Measurements from ENCODE around the gene TCIRG1.
A peak's percentile ranks its signal among the peaks of the same experiment; 100 is the strongest.

The TCIRG1 gene

GRCh38 chr11:68007498-68008380 is 31.1 kb upstream of the TCIRG1 start:
- H3K4me1 ChIP-seq (ENCODE audit: control insufficient read depth, insufficient read depth, low read length): peaks cover 33% of the 10 kb centered on the region
- H3K27me3 ChIP-seq (replicated peaks; ENCODE audit: control insufficient read depth, insufficient read depth, low read length): no peaks in the 10 kb centered on the region
- H3K36me3 ChIP-seq (ENCODE audit: control insufficient read depth, insufficient read depth, low read length, severe bottlenecking): no peaks in the 10 kb centered on the region
- H3K9me3 ChIP-seq (ENCODE audit: control insufficient read depth, low read length): no peaks in the 10 kb centered on the region
- no peak for DNase-seq (ENCODE audit: low read depth)
- no peak overlapping the region for H3K4me3 ChIP-seq (ENCODE audit: low read length)
- H3K9ac ChIP-seq (ENCODE audit: low read length): no peak overlapping the region

- no peak overlapping the region for H3K4me3 ChIP-seq (ENCODE audit: low read length)
- H3K4me1 ChIP-seq (ENCODE audit: control insufficient read depth, insufficient read depth, low read length): peaks cover 43% of the 10 kb centered on the region
- no peak overlapping the region for H3K9ac ChIP-seq (ENCODE audit: low read length)
- no peak for DNase-seq (ENCODE audit: low read depth)
- no peaks in the 10 kb centered on the region for H3K27me3 ChIP-seq (replicated peaks; ENCODE audit: control insufficient read depth, insufficient read depth, low read length)
- no peaks in the 10 kb centered on the region for H3K36me3 ChIP-seq (ENCODE audit: control insufficient read depth, insufficient read depth, low read length, severe bottlenecking)
- no peaks in the 10 kb centered on the region for H3K9me3 ChIP-seq (ENCODE audit: control insufficient read depth, low read length)
Measured at GRCh38 chr11:68008381-68009337, 30.2 kb upstream of the TCIRG1 start.

DNA sequence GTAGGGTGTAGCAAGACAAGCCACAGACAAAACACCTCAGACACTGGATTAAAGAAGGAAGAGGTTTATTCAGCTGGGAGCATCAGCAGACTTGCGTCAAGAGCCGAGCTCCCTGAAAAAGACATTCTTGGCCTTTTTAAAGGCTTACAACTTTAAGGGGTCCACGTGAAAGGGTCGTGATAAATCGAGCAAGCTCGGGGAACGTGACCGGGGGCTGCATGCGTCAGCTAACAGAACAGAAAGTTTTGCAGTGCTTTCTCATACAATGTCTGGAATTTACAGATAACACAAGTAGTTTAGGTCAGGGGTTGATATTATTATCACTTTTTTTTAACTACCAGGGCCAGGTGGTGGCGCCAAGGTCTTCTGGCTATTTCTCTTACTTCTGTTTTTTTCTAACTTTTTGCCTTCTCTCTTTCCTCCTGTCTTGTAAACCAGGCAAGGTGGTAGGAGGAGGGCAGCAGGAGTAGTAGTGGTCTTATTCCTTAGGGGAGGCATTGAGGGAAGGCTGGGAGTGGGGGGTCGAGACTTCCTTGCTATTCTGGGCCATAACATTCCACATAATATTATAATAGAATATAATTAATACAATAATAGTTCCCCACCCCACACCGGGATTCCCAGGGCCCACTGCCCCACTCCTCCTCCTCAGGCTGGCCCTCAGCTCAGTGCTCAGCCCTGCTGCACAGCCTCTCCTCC is 29.3 kb upstream of the TCIRG1 start:
- Histone ChIP-seq H3K4me3 (ENCODE audit: low read length) (peak overlapping the region; percentile 79), H3K27me3 (replicated peaks; ENCODE audit: control insufficient read depth, insufficient read depth, low read length) (no peaks in the 10 kb centered on the region), H3K9me3 (ENCODE audit: control insufficient read depth, low read length) (no peaks in the 10 kb centered on the region), H3K9ac (ENCODE audit: low read length) (peak overlapping the region; percentile 89), H3K36me3 (ENCODE audit: control insufficient read depth, insufficient read depth, low read length, severe bottlenecking) (no peaks in the 10 kb centered on the region), H3K4me1 (ENCODE audit: control insufficient read depth, insufficient read depth, low read length) (peaks cover 51% of the 10 kb centered on the region)
- DNase-seq (ENCODE audit: low read depth): peak; percentile 48

DNA sequence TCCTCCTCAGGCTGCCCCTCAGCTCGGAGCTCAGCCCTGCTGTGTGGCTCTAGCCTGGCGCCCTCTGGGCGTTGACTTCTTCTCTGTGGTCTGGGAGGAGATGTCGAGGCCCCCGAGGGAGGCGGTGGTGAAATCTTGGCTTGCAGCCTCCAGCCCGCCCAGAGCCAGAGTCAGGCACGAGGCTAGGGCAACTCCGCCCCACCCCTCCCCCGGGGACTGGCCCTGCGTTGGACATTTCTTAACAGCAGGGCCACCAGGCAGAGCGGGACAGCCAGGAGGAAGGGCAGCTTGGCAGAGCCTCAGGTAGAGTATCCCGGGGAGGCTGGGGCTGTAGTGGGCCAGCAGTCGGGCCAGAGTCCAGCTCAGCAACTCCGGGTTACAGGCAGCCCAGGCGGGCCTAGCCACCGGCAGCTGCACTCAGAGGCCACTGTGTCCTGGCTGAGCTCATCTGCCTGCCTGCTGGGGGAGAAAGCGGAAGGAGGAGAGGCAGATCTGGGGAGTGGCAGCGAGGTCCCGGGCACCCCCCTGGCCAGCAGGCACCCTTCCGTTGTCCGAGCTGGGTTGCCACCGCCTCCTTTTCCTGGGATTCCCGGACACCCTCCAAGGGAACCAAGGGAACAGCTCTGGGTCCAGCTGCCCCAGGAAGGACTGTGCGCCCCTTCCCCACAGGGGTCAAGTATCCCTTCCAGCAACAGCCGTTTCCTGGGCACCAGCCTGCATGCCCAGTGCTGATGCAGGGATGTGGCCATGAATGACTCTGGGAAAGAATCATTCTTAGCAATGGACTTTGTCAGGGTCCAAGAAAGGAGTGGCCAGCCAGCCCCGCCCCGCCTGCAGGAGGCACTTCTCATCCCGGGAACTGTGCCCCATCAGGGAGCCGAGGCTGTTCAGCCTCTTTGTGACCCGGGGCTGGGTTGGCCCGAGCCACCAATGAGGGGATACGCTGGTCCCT is 28.5 kb upstream of the TCIRG1 start, which contains the start of gene ALDH3B1:
Gene ALDH3B1, plus strand, starts transcription at position 238 of the 952 bp plus-strand sequence. CDS start 4,971 bp downstream, outside the sequence.
- H3K9me3 ChIP-seq (ENCODE audit: control insufficient read depth, low read length): no peaks in the 10 kb centered on the region
- H3K9ac ChIP-seq (ENCODE audit: low read length): peak within 1 kb of the TSS; percentile 89
- no peaks in the 10 kb centered on the region for H3K27me3 ChIP-seq (replicated peaks; ENCODE audit: control insufficient read depth, insufficient read depth, low read length)
- H3K4me1 ChIP-seq (ENCODE audit: control insufficient read depth, insufficient read depth, low read length): peaks cover 57% of the 10 kb centered on the region
- DNase-seq (ENCODE audit: low read depth): peak; percentile 97
- H3K4me3 ChIP-seq (ENCODE audit: low read length): peak within 1 kb of the TSS; percentile 79
- no peaks in the 10 kb centered on the region for H3K36me3 ChIP-seq (ENCODE audit: control insufficient read depth, insufficient read depth, low read length, severe bottlenecking)

DNA sequence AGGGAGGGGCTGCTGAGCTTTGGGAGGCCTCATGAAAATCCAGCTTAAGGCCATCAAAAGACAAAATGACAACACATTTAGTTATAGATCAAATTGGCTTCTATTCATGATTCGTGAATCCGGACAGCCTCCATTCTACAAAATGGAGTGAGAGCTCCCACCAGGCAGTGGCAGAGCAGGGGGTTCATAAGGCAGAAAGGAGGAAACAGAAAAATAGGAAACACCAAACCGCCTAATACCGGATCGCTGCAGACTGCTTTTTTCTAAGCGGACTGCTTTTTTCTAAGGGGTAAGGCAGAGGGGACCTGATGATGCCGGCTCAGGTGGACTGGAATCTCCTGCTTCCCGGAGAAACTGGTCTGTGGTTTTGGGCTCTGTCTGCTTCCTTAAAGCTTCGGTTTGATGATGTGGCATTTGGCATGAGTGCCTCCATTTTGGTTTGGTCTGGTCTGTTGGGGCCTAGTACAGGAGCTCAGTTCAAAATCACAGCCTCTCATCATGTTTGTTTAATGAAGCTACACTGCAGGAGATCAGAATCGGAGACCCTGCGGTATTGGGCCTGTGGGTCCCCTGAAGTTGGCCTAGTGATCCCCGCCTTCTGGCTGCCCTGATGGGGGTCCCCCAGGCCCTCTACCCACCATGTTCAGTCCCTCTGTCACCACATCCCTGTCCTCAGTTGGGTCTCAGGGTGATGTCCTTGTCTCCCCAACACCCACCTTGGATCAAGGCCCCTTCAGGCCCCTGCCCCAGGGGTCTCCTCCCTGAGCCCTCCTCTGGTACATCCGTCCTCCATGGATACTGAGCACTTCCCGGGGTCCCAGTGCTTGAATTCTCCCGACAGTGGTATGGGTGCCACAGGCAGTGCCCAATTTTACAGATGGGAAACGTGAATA is 27.5 kb upstream of the TCIRG1 start:
- H3K9ac ChIP-seq (ENCODE audit: low read length): peak overlapping the region; percentile 89
- no peaks in the 10 kb centered on the region for H3K27me3 ChIP-seq (replicated peaks; ENCODE audit: control insufficient read depth, insufficient read depth, low read length)
- no peaks in the 10 kb centered on the region for H3K36me3 ChIP-seq (ENCODE audit: control insufficient read depth, insufficient read depth, low read length, severe bottlenecking)
- peak overlapping the region; percentile 79 for H3K4me3 ChIP-seq (ENCODE audit: low read length)
- DNase-seq (ENCODE audit: low read depth): no peak
- H3K4me1 ChIP-seq (ENCODE audit: control insufficient read depth, insufficient read depth, low read length): peaks cover 57% of the 10 kb centered on the region
- no peaks in the 10 kb centered on the region for H3K9me3 ChIP-seq (ENCODE audit: control insufficient read depth, low read length)

DNA sequence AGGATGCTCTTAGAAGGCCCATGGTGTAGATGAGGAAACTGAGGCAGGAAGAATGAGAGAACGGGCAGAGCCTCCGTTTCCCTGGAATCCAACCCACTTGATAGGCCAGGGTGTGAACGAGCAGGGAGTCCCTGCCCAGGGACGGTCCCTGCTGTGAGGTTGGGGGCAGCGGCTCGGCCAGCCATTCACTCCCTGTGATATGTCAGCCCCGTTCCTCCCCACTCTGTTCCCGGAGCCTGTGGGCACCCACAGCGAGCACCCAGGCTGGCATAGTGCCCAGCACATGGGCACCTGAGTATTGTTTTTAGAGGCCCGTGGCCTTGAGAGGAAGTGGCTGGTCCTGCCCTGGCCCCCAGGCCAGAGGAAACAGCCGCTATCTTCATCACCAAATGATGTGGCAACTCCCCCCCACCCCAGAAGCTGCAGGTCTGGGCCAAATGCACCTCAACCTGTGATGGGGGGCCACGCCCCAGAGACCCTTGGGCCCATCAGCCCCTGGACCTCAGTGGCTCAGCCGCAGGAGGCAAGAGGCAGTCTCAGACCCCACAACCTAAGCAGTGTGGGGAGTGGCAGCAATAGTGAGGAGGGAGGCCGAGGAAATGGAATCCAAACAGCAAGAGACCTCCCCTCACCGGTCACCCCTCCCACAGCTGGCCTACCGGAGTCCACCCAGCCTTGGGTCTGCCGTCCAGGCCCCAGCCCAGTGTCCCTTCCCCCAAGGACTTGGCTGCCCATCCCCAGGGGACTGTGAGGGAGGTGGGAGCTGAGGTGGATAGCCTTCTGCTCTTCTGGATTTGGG is 26.6 kb upstream of the TCIRG1 start:
- H3K9me3 ChIP-seq (ENCODE audit: control insufficient read depth, low read length): no peaks in the 10 kb centered on the region
- peaks cover 62% of the 10 kb centered on the region for H3K4me1 ChIP-seq (ENCODE audit: control insufficient read depth, insufficient read depth, low read length)
- no peaks in the 10 kb centered on the region for H3K36me3 ChIP-seq (ENCODE audit: control insufficient read depth, insufficient read depth, low read length, severe bottlenecking)
- no peaks in the 10 kb centered on the region for H3K27me3 ChIP-seq (replicated peaks; ENCODE audit: control insufficient read depth, insufficient read depth, low read length)
- peak overlapping the region; percentile 58 for H3K9ac ChIP-seq (ENCODE audit: low read length)
- no peak overlapping the region for H3K4me3 ChIP-seq (ENCODE audit: low read length)
- DNase-seq (ENCODE audit: low read depth): no peak

GRCh38 chr11:68012843-68013610 is 25.8 kb upstream of the TCIRG1 start:
- no peak overlapping the region for H3K4me3 ChIP-seq (ENCODE audit: low read length)
- H3K36me3 ChIP-seq (ENCODE audit: control insufficient read depth, insufficient read depth, low read length, severe bottlenecking): no peaks in the 10 kb centered on the region
- no peaks in the 10 kb centered on the region for H3K27me3 ChIP-seq (replicated peaks; ENCODE audit: control insufficient read depth, insufficient read depth, low read length)
- H3K4me1 ChIP-seq (ENCODE audit: control insufficient read depth, insufficient read depth, low read length): peaks cover 66% of the 10 kb centered on the region
- peak; percentile 95 for DNase-seq (ENCODE audit: low read depth)
- peak overlapping the region; percentile 61 for H3K9ac ChIP-seq (ENCODE audit: low read length)
- no peaks in the 10 kb centered on the region for H3K9me3 ChIP-seq (ENCODE audit: control insufficient read depth, low read length)

DNA sequence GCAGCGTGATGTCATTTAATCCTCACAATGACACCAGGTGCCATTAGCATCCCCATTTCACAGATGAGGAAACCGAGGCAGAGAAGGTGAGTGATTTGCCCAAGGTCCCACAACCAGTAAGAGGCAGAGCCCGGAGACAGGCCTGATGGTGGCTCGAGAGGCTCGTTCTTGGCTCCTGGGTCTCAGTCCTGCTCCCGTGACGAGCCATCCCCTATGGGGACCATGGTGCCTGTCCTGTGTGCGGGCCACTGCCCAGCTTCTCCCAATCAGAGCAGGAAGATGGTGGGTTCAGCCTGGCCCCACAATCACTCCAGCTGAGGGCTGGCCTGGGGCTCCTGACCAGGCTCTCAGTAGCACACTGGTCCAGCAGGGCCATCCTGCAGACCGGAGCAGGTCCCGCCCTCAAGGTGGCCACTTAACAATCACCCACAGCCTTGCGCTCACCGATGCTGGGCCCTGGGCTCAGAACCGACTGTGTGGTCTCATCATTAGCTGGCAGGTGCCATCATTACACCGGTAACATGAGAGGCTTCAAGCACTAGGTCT is 25.1 kb upstream of the TCIRG1 start:
- Histone ChIP-seq H3K9me3 (ENCODE audit: control insufficient read depth, low read length) (no peaks in the 10 kb centered on the region), H3K4me3 (ENCODE audit: low read length) (no peak overlapping the region), H3K9ac (ENCODE audit: low read length) (peak overlapping the region; percentile 61), H3K36me3 (ENCODE audit: control insufficient read depth, insufficient read depth, low read length, severe bottlenecking) (no peaks in the 10 kb centered on the region), H3K4me1 (ENCODE audit: control insufficient read depth, insufficient read depth, low read length) (peaks cover 66% of the 10 kb centered on the region), H3K27me3 (replicated peaks; ENCODE audit: control insufficient read depth, insufficient read depth, low read length) (no peaks in the 10 kb centered on the region)
- no peak for DNase-seq (ENCODE audit: low read depth)

Measured in adipocyte (in vitro differentiated cells).